Gastrocnemius medialis (tissue), 4 donors: ENCODE data around the gene NATD1. TPM values are rescaled to one million over a fixed set of nuclear protein-coding genes. Genes with fewer than 3 reads are reported as not detected.
A peak's percentile ranks its signal among the peaks of the same experiment; 100 is the strongest.
"Not testable (repeated sequence)": the region's sequence is repeated elsewhere in the genome, so short reads cannot be mapped to it uniquely, and the experiment has no call there.

Experiments used
- ATAC-seq, 2 donors: fragments of 150-250 bp; one replicate each; pipeline ENCODE4 v1.9.1; 2016
- DNase-seq, 2 donors: peaks; one replicate each; pipeline ENCODE4 v3.0.0-alpha.2; 2019
- H3K27ac ChIP-seq, 4 donors: fragments of 200-600 bp; sonication (generic); 1 replicate in 1 of 4; 2 replicates in 3 of 4; pipeline ENCODE4 v1.5.1; 2016 to 2018; ENCODE audit warnings: mild to moderate bottlenecking in 2 of 4, moderate library complexity in 1 of 4
- H3K27me3 ChIP-seq, 3 donors: fragments of 200-600 bp; sonication (generic) in 2 of 3; 1 replicate in 1 of 3; 2 replicates in 2 of 3; pipeline versions ENCODE4 v1.5.1 to v1.6.0; 2016 to 2019; ENCODE audit warnings: mild to moderate bottlenecking in 1 of 3, moderate library complexity in 1 of 3
- H3K36me3 ChIP-seq, 2 donors: fragments of 200-600 bp; sonication (generic) in 1 of 2; one replicate each; pipeline ENCODE4 v1.5.1; 2017 to 2018
- H3K4me1 ChIP-seq, 2 donors: fragments of 200-600 bp; sonication (generic) in 1 of 2; one replicate each; pipeline ENCODE4 v1.5.1; 2016 to 2017; ENCODE audit warnings: mild to moderate bottlenecking in 2 of 2
- H3K4me3 ChIP-seq, 4 donors: fragments of 200-600 bp; sonication (generic) in 3 of 4; 1 replicate in 1 of 4; 2 replicates in 3 of 4; pipeline ENCODE4 v1.5.1; 2016 to 2019; ENCODE audit warnings: mild to moderate bottlenecking in 2 of 4
- H3K9me3 ChIP-seq, 3 donors: fragments of 200-600 bp; sonication (generic) in 2 of 3; 1 replicate in 1 of 3; 2 replicates in 2 of 3; pipeline ENCODE4 v1.5.1; 2016 to 2019
- POLR2A ChIP-seq, 2 donors: fragments of 450-650 bp; IDR thresholded peaks; one replicate each; pipeline ENCODE4 v1.6.1; 2017; ENCODE audit warnings: antibody characterized with exemption in 2 of 2, mild to moderate bottlenecking in 2 of 2, moderate library complexity in 2 of 2
- in situ Hi-C, 4 donors: fragments of 200-750 bp; cut with MboI; loops; one replicate each; pipeline versions ENCODE4 v1.15.0 to v1.8.0; 2017; ENCODE audit warnings: low sequenced_read_pairs in 4 of 4
- intact Hi-C: fragments of 100-400 bp; cut with DNase I; formaldehyde crosslinking; loops from one replicate; pipeline ENCODE4 v1.15.1; 2023; ENCODE audit warnings: low total_unique reads
- total RNA-seq, 4 donors: library from RNA; depleted of rRNA; stranded (reverse); fragments of >200 nt; gene quantifications; one replicate each; pipeline versions ENCODE4 v1.1.0 to v1.2.3, GENCODE V29; 2016
- TF ChIP-seq, protein P1 (sequence below), 5 experiments: fragments of 450-650 bp in 3 of 5; fragments of 200-600 bp in 2 of 5; sonication (generic) in 2 of 5; IDR thresholded peaks in 4 of 5; conservative IDR thresholded peaks in 1 of 5; 1 replicate in 4 of 5; 2 replicates in 1 of 5; pipeline ENCODE4 v1.5.1; 2016 to 2019; ENCODE audit warnings: antibody characterized with exemption in 5 of 5, mild to moderate bottlenecking in 3 of 5, moderate library complexity in 3 of 5

The NATD1 gene
- total RNA-seq, 4 donors from 2014 or later = 10.1 to 21.2 (median 15.5) TPM

DNA sequence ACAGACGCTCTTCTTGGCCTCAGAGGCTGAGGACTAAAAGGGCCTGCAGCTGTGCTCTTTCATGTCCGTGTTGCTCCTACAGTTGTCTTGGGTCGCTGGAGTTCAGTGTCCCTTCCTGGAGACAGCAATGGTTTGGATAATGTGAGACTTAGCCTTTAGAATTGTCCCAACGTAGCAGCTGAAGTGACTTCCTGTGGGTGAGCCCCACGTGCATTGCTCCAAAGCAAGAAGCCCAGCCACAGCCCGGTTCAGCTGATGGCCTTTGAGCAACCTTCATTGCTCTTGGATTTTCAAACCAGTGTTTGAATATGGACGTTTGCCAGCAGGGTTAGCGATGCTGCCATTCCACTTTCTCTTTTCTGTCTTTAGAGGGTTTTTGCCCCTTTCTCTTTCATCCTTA lies 59.0 kb downstream of the NATD1 start:
- peak; percentile 30 to 39 for ATAC-seq
- Histone ChIP-seq H3K4me1 (peaks cover 55 to 82% of the 10 kb centered on the region in 2 donors), H3K4me3 (no peak overlapping the region), H3K27me3 (no peaks in the 10 kb centered on the region), H3K9me3 (no peaks in the 10 kb centered on the region), H3K27ac (peak overlapping the region; percentile 58 to 98 (median 87)), H3K36me3 (peaks cover 0 to 18% of the 10 kb centered on the region in 2 donors)
- TF ChIP-seq, protein P1, sequence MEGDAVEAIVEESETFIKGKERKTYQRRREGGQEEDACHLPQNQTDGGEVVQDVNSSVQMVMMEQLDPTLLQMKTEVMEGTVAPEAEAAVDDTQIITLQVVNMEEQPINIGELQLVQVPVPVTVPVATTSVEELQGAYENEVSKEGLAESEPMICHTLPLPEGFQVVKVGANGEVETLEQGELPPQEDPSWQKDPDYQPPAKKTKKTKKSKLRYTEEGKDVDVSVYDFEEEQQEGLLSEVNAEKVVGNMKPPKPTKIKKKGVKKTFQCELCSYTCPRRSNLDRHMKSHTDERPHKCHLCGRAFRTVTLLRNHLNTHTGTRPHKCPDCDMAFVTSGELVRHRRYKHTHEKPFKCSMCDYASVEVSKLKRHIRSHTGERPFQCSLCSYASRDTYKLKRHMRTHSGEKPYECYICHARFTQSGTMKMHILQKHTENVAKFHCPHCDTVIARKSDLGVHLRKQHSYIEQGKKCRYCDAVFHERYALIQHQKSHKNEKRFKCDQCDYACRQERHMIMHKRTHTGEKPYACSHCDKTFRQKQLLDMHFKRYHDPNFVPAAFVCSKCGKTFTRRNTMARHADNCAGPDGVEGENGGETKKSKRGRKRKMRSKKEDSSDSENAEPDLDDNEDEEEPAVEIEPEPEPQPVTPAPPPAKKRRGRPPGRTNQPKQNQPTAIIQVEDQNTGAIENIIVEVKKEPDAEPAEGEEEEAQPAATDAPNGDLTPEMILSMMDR (IDR thresholded peaks at IDR 0.05 in 4 of 5, conservative IDR thresholded peaks at IDR 0.05 in 1 of 5) = no peak
- no peak for TF ChIP-seq POLR2A (IDR thresholded peaks at IDR 0.05)
- intact Hi-C loops (no loop called here), in situ Hi-C loops (no loop called here)
- peak in 1 of 2 donors; percentile 55 for DNase-seq

DNA sequence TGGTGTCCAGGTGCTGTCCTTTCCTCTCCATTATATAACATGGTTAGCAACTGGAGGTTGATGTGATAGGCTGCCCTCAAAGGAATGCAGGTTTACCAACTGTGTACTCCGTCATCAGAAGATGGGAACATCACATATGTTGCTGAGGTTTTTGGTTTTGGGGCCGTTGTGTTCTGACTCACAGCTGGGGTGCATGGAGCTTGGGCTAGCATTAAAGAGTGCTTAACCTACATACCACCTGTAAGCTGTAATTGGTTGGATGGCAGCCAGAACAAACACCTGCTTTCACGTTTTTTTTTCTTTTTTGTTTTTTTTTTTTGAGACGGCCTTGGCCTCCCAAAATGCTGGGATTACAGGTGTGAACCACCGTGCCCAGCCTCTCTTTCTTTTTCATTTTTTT lies 60.2 kb downstream of the NATD1 start:
- in situ Hi-C loops (no loop called here), intact Hi-C loops (no loop called here)
- peak overlapping the region; percentile 58 to 98 (median 87) for H3K27ac ChIP-seq
- H3K4me1 ChIP-seq = peaks cover 49 to 74% of the 10 kb centered on the region in 2 donors
- no peak overlapping the region for H3K4me3 ChIP-seq
- ATAC-seq (peak; percentile 7 to 15), DNase-seq (no peak)
- H3K9me3 ChIP-seq = no peaks in the 10 kb centered on the region
- no peaks in the 10 kb centered on the region for H3K27me3 ChIP-seq
- TF ChIP-seq POLR2A (IDR thresholded peaks at IDR 0.05) = no peak
- TF ChIP-seq, protein P1 (IDR thresholded peaks at IDR 0.05 in 4 of 5, conservative IDR thresholded peaks at IDR 0.05 in 1 of 5) = no peak
- peaks cover 0 to 13% of the 10 kb centered on the region in 2 donors for H3K36me3 ChIP-seq

DNA sequence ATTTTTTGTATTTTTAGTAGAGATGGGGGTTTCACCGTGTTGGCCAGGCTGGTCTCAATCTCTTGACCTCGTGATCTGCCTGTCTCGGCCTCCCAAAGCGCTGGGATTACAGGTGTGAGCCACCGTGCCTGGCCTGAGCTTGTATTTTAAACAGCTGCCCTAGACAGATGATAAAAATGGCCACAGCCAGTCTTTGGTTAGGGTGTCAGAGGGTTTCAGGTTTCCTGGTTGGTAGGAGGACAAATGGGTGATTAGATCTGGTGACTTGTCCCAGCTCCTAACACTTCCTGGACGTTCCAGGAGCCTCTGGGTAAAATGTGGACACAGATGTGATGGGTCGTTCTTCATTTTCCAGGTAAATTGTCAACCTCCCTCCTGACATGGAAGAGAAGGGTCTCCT lies 60.8 kb downstream of the NATD1 start:
- Histone ChIP-seq H3K27ac (peak overlapping the region; percentile 58 to 98 (median 87)), H3K4me1 (peaks cover 49 to 68% of the 10 kb centered on the region in 2 donors)
- H3K27me3 ChIP-seq, H3K4me3 ChIP-seq, intact Hi-C loops, in situ Hi-C loops, H3K36me3 ChIP-seq, H3K9me3 ChIP-seq: not testable (repeated sequence)
- peak; percentile 80 to 81 for ATAC-seq
- peak in 1 of 2 donors; percentile 63 for DNase-seq

DNA sequence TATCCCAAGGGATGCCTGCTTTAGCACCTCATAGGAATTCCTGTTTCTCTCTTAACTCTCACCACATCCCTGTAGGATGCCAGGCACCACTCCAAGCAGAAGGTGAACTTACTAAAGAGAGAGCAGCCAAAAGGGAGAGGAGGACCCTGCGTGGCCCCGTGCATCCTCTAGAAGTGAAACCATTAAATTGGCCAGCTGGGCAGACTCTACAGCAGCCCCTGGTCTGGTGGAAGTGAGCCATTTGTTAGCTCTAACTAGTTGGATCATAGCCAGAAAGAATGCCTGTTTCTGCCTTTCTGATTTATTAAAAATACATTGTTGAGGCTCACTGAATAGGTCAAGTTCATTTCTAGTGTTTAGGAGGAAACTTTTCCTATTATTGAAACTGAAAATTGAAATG lies 61.5 kb downstream of the NATD1 start:
- no peak for TF ChIP-seq POLR2A (IDR thresholded peaks at IDR 0.05)
- TF ChIP-seq, protein P1 (IDR thresholded peaks at IDR 0.05 in 4 of 5, conservative IDR thresholded peaks at IDR 0.05 in 1 of 5) = no peak
- Histone ChIP-seq H3K27me3 (no peaks in the 10 kb centered on the region), H3K4me1 (peaks cover 44 to 68% of the 10 kb centered on the region in 2 donors), H3K36me3 (peaks cover 0 to 1% of the 10 kb centered on the region in 2 donors), H3K4me3 (no peak overlapping the region), H3K27ac (peak overlapping the region; percentile 58 to 98 (median 87)), H3K9me3 (no peaks in the 10 kb centered on the region)
- ATAC-seq (no peak), DNase-seq (no peak)
- in situ Hi-C loops (no loop called here), intact Hi-C loops (no loop called here)

DNA sequence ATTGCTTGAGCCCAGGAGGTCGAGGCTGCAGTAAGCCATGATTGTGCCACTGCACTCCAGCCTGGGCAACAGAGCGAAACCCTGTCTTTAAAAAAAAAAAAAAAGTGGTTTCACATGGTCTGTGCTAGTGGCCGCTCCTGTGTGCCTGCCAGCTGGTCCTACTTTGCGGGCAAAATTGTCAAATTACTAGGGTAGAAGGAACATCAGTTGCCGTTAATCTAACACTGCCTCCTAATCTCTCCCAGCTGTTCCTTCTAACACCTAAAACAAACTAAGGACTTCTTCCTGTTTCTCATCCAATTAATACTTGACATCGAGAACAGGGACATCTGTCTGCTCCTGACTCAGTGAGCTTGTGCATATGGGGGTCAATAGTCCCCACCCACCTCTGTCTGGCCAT lies 63.1 kb downstream of the NATD1 start:
- DNase-seq (no peak), ATAC-seq (no peak)
- Histone ChIP-seq H3K4me3 (no peak overlapping the region), H3K9me3 (no peaks in the 10 kb centered on the region), H3K27ac (peak overlapping the region in 2 of 4 donors; percentile 94 to 98), H3K36me3 (peaks cover 0 to 16% of the 10 kb centered on the region in 2 donors), H3K4me1 (peaks cover 40 to 69% of the 10 kb centered on the region in 2 donors), H3K27me3 (no peaks in the 10 kb centered on the region)
- TF ChIP-seq POLR2A (IDR thresholded peaks at IDR 0.05) = no peak
- TF ChIP-seq, protein P1 (IDR thresholded peaks at IDR 0.05 in 4 of 5, conservative IDR thresholded peaks at IDR 0.05 in 1 of 5) = no peak
- in situ Hi-C loops = no loop called here
- intact Hi-C loops = no loop called here
